Heart right ventricle (tissue), 16 donors: ENCODE data around the gene MRC2. TPM values are rescaled to one million over a fixed set of nuclear protein-coding genes. Genes with fewer than 3 reads are reported as not detected.

Experiments used
- ATAC-seq, 8 donors: fragments of 200-7000 bp; cut with Tn5 transposase; one replicate each; pipeline ENCODE4 v1.9.1; 2020; ENCODE audit warnings: mild to moderate bottlenecking in 8 of 8, moderate library complexity in 8 of 8, moderate number of reproducible peaks in 1 of 8
- DNase-seq, 2 donors: peaks; one replicate each; pipeline ENCODE4 v3.0.0-alpha.2; 2020
- H3K27ac ChIP-seq, 10 donors: fragments of 200-600 bp; sonication (generic) in 2 of 10; one replicate each; pipeline versions ENCODE4 v1.5.0 to v1.8.0; 2020 to 2022; ENCODE audit warnings: mild to moderate bottlenecking in 3 of 10
- H3K27me3 ChIP-seq, 7 donors: fragments of 200-600 bp; one replicate each; pipeline ENCODE4 v1.8.0; 2021 to 2022; ENCODE audit warnings: mild to moderate bottlenecking in 2 of 7
- H3K36me3 ChIP-seq, 9 donors: fragments of 200-600 bp; sonication (generic) in 1 of 9; one replicate each; pipeline versions ENCODE4 v1.5.0 to v1.8.0; 2020 to 2022; ENCODE audit warnings: mild to moderate bottlenecking in 2 of 9
- H3K4me1 ChIP-seq, 9 donors: fragments of 200-600 bp; sonication (generic) in 1 of 9; one replicate each; pipeline versions ENCODE4 v1.5.0 to v1.8.0; 2020 to 2022; ENCODE audit warnings: mild to moderate bottlenecking in 4 of 9
- H3K4me3 ChIP-seq, 10 donors: fragments of 200-600 bp; sonication (generic) in 2 of 10; one replicate each; pipeline versions ENCODE4 v1.5.0 to v1.8.0; 2020 to 2022; ENCODE audit warnings: mild to moderate bottlenecking in 7 of 10, moderate library complexity in 2 of 10
- H3K9me3 ChIP-seq, 11 donors: fragments of 200-600 bp in 10 of 11; sonication (generic) in 2 of 11; one replicate each; pipeline versions ENCODE4 v1.5.0 to v1.8.0; 2013 to 2022; ENCODE audit warnings: mild to moderate bottlenecking in 2 of 11, control low read depth in 1 of 11, moderate library complexity in 1 of 11
- WGBS, 2 donors: extraction: QIAGEN DNeasy Blood & Tissue Kit; methylation state at CpG; one replicate each; pipeline ENCODE4 v1.1.7; 2013; ENCODE audit warnings: inconsistent platforms in 1 of 2; 5-methylcytosine and 5-hydroxymethylcytosine counted together
- intact Hi-C, 10 donors: fragments of 100-400 bp; cut with DNase I; formaldehyde crosslinking; loops; one replicate each; pipeline versions ENCODE4 v1.11.1 to v1.14.2; 2022
- polyA plus RNA-seq, 2 donors: library from polyadenylated mRNA; stranded (reverse); fragments of 200-250 nt; gene quantifications; one replicate each; pipeline ENCODE4 v1.2.3, GENCODE V29; 2013
- total RNA-seq, 10 donors: library from RNA; stranded (reverse); fragmentation: NEBNext Ultra II Directional in 3 of 10; extraction: Animal tissue kit (Norgen Biotek cat#: 25700) in 3 of 10; gene quantifications; one replicate each; pipeline versions ENCODE4 v1.2.1 to v1.2.4, GENCODE V29; 2021 to 2023
- TF ChIP-seq, protein P1 (sequence below), 9 donors: fragments of 200-600 bp; sonication (generic) in 2 of 9; IDR thresholded peaks; one replicate each; pipeline versions ENCODE4 v1.5.0 to v1.8.0; 2021 to 2022; ENCODE audit warnings: antibody characterized with exemption in 9 of 9, mild to moderate bottlenecking in 5 of 9, moderate library complexity in 1 of 9
- donor health status: Arrhythmogenic right ventricular cardiomyopathy.
- donor health status: ischemic (EF 13 %, LVEDD 7.1; RV severe dilation, severe dysfunction).
- donor health status: healthy with polysubstance abuse.
- donor health status: DM: no; HTN: yes; CAD: no.
- donor health status: DM: no; HTN: no; CAD: no.
- donor health status: ischemic (EF 25% LVEDD 6.9; RV normal size, moderate dysfunction).
- donor health status: ischemic (EF 25% LVEDD 5.7; RV mildly dilated, moderate dysfunction).
- donor health status: healthy.
- donor health status: DM: yes; HTN: yes; CAD: no.
- donor health status: Ischemic cardiomyopathy.
- donor health status: ischemic (EF 35%, LVEDD 5.7; RV mildly dilated, moderate dysfunction).
- donor health status: nonischemic (EF 11% LVEDD 7.7; RV severe dilation, severe dysfunction).
- donor health status: DM: yes; HTN: yes; CAD: no.
- donor health status: PGD.
- donor health status: ischemic (EF 29% LVEDD 5.4; RV normal size, mild dysfunction).
- donor health status: nonischemic (EF 23%, LVEDD 6.1; RV moderate dilation, normal function).

The MRC2 gene
- total and polyA plus RNA-seq, 12 donors: 15.2 to 46.4 (median 21.4) TPM

DNA sequence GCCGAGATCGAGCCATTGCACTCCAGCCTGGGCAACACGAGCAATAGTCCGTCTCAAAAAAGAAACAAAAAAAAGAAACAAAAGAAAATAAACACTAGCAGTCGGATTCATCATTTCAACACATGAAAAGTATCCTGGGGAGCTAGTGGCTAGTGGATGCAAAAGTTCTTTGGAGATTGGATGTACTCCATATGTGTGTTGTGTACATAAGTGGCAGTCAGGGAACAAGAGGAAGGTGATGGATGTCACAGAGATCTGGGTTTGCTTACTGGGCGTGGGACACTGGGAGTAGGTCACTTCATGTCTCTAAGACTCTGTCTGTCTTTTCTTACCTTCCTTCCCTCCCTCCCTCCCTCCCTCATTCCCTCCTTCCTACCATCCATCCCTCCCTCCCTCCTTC, 35.4 kb downstream of the MRC2 start:
- DNase-seq (no peak), ATAC-seq (no peak)
- TF ChIP-seq, protein P1, sequence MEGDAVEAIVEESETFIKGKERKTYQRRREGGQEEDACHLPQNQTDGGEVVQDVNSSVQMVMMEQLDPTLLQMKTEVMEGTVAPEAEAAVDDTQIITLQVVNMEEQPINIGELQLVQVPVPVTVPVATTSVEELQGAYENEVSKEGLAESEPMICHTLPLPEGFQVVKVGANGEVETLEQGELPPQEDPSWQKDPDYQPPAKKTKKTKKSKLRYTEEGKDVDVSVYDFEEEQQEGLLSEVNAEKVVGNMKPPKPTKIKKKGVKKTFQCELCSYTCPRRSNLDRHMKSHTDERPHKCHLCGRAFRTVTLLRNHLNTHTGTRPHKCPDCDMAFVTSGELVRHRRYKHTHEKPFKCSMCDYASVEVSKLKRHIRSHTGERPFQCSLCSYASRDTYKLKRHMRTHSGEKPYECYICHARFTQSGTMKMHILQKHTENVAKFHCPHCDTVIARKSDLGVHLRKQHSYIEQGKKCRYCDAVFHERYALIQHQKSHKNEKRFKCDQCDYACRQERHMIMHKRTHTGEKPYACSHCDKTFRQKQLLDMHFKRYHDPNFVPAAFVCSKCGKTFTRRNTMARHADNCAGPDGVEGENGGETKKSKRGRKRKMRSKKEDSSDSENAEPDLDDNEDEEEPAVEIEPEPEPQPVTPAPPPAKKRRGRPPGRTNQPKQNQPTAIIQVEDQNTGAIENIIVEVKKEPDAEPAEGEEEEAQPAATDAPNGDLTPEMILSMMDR (IDR thresholded peaks at IDR 0.05): no peak
- Histone ChIP-seq H3K27me3 (no peaks in the 10 kb centered on the region), H3K27ac (no peak overlapping the region), H3K4me1 (no peaks in the 10 kb centered on the region), H3K4me3 (no peak overlapping the region), H3K36me3 (peaks cover 0 to 16% (median 0%) of the 10 kb centered on the region in 9 donors), H3K9me3 (peaks cover 0 to 16% (median 10%) of the 10 kb centered on the region in 11 donors)
- 91 to 92% methylated on average over 6 of the region's 6 CpGs for WGBS, 2 donors
- intact Hi-C loops: no loop called here

DNA sequence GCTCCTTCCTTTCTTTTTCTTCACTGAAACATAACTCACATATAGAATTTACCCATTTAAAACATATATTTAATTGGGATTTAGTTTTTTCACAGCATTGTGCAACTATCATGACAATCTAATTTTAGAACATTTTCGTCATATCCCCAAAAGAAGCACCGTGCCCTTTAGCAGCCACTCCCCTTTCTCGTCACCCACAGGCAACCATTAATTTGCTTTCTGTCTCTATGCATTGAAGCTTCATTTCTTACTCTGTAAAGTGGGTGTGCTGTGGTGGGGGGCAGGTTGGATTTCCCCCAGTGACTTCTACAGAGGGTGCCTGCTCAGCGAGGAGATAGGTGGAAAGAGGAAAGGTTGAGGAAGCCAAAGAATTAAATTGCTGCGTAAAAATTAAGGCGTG, 35.8 kb downstream of the MRC2 start:
- Histone ChIP-seq H3K36me3 (peaks cover 0 to 18% (median 0%) of the 10 kb centered on the region in 9 donors), H3K27me3 (no peaks in the 10 kb centered on the region), H3K4me3 (no peak overlapping the region), H3K9me3 (peaks cover 0 to 16% (median 10%) of the 10 kb centered on the region in 11 donors), H3K27ac (no peak overlapping the region), H3K4me1 (no peaks in the 10 kb centered on the region)
- intact Hi-C loops: no loop called here
- ATAC-seq (no peak), DNase-seq (no peak)
- WGBS, 2 donors: 80 to 81% methylated on average over 6 of the region's 6 CpGs
- TF ChIP-seq, protein P1 (IDR thresholded peaks at IDR 0.05): no peak

DNA sequence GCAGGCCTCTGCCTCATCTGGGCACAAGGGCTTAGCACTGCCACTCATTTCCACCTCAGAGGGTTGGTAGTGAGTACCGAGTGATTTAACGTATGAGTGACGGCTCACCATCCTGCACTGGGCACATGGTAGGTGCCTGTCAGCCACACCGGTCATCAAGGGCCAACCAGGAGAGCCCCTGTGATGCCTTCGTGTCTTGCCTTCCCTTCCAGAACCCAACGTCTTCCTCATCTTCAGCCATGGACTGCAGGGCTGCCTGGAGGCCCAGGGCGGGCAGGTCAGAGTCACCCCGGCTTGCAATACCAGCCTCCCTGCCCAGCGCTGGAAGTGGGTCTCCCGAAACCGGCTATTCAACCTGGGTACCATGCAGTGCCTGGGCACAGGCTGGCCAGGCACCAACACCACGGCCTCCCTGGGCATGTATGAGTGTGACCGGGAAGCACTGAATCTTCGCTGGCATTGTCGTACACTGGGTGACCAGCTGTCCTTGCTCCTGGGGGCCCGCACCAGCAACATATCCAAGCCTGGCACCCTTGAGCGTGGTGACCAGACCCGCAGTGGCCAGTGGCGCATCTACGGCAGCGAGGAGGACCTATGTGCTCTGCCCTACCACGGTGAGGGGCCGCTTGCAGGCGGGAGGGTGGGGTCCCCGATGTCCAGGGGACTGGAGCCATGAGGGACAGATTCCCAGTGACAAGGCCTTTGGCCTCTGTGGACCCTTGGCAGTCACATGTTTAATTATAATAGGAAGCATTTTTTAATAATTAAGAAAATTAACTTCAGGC, 37.1 kb downstream of the MRC2 start:
- DNase-seq: no peak
- no peaks in the 10 kb centered on the region for H3K27me3 ChIP-seq
- peaks cover 0 to 19% (median 0%) of the 10 kb centered on the region in 9 donors for H3K36me3 ChIP-seq
- H3K4me1 ChIP-seq: no peaks in the 10 kb centered on the region
- TF ChIP-seq, protein P1 (IDR thresholded peaks at IDR 0.05): no peak
- WGBS, 2 donors: 94 to 96% methylated on average over 25 of the region's 25 CpGs
- peaks cover 0 to 16% (median 10%) of the 10 kb centered on the region in 11 donors for H3K9me3 ChIP-seq
- ATAC-seq: peak in 2 of 8 donors; percentile 17 to 25
- intact Hi-C loops: no loop called here
- H3K27ac ChIP-seq: no peak overlapping the region
- no peak overlapping the region for H3K4me3 ChIP-seq

DNA sequence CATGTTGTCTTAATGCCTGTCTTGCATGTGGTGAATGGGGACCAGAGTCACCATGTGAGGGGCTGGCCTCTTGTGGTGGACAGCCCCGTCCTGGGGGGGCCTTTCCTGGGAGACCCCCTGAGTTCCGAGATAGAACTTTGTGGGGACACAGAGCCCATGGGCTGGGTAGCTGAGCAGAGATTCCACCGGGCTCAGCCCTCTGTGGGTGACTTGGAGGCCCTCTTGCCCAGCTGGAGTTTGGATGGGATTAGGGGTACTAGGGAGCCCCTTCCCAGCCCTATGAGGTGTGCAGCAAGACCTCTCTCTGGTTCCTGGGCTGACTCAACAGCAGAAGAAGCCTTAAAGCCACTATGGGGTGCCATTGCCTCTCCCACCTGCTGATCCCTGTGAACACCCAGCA, 38.1 kb downstream of the MRC2 start:
- no peak overlapping the region for H3K4me3 ChIP-seq
- no peaks in the 10 kb centered on the region for H3K4me1 ChIP-seq
- H3K27me3 ChIP-seq: no peaks in the 10 kb centered on the region
- no peak overlapping the region for H3K27ac ChIP-seq
- TF ChIP-seq, protein P1 (IDR thresholded peaks at IDR 0.05): no peak
- intact Hi-C loops: no loop called here
- H3K36me3 ChIP-seq: peaks cover 0 to 26% (median 0%) of the 10 kb centered on the region in 9 donors
- DNase-seq (no peak), ATAC-seq (no peak)
- WGBS, 2 donors: 91 to 96% methylated on average over 3 of the region's 3 CpGs
- peaks cover 0 to 11% (median 5%) of the 10 kb centered on the region in 11 donors for H3K9me3 ChIP-seq
